NB4 (cell line): ENCODE measurements around the gene ATP10B.

Source experiments
- DNase-seq: peaks from one replicate; pipeline ENCODE4 v3.0.0; 2010; ENCODE audit warnings: low read depth
- H3K4me3 ChIP-seq: one replicate; pipeline ENCODE4 v1.5.1; 2011; ENCODE audit warnings: mild to moderate bottlenecking, low read depth, low read length, moderate library complexity
- MYC ChIP-seq: IDR thresholded peaks from 2 replicates; pipeline ENCODE4 v1.6.1; 2011; ENCODE audit warnings: low read depth, low read length
- POLR2A ChIP-seq: IDR thresholded peaks from 2 replicates; pipeline ENCODE4 v1.6.1; 2011; ENCODE audit warnings: mild to moderate bottlenecking; ENCODE audit not compliant: insufficient read length; ENCODE audit errors: extremely low read depth
- TF ChIP-seq, protein P1 (sequence below): IDR thresholded peaks from one replicate; pipeline ENCODE4 v1.5.1; 2012; ENCODE audit warnings: low read depth, low read length
- TF ChIP-seq, protein P2 (sequence below): IDR thresholded peaks from 2 replicates; pipeline ENCODE4 v1.6.1; 2011; ENCODE audit warnings: low read depth, low read length

ATP10B gene

DNA sequence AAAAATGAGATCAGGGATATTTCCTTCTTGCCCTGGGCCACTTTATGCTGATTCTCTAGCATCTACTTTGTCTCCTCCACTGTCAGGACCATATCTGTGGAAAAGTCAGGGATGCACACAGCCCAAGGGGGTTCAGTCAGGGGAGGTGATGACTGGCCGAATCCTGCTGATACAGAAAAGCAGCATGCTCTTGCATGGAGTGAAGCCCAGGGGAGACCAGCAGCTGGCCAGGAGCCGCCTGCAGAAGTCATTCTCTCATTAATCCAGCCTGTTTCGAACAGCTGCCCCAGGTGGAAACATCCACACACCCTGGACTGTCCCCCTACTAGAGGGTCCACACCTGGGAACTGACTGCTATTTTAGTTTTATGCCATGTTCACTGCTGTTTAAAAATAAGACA lies 177.1 kb downstream of the ATP10B start:
- no peak for DNase-seq
- H3K4me3 ChIP-seq = no peak overlapping the region
- TF ChIP-seq, protein P1, sequence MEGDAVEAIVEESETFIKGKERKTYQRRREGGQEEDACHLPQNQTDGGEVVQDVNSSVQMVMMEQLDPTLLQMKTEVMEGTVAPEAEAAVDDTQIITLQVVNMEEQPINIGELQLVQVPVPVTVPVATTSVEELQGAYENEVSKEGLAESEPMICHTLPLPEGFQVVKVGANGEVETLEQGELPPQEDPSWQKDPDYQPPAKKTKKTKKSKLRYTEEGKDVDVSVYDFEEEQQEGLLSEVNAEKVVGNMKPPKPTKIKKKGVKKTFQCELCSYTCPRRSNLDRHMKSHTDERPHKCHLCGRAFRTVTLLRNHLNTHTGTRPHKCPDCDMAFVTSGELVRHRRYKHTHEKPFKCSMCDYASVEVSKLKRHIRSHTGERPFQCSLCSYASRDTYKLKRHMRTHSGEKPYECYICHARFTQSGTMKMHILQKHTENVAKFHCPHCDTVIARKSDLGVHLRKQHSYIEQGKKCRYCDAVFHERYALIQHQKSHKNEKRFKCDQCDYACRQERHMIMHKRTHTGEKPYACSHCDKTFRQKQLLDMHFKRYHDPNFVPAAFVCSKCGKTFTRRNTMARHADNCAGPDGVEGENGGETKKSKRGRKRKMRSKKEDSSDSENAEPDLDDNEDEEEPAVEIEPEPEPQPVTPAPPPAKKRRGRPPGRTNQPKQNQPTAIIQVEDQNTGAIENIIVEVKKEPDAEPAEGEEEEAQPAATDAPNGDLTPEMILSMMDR = no peak
- TF ChIP-seq, protein P2, sequence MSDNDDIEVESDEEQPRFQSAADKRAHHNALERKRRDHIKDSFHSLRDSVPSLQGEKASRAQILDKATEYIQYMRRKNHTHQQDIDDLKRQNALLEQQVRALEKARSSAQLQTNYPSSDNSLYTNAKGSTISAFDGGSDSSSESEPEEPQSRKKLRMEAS = no peak
- TF ChIP-seq POLR2A = no peak
- TF ChIP-seq MYC = no peak

DNA sequence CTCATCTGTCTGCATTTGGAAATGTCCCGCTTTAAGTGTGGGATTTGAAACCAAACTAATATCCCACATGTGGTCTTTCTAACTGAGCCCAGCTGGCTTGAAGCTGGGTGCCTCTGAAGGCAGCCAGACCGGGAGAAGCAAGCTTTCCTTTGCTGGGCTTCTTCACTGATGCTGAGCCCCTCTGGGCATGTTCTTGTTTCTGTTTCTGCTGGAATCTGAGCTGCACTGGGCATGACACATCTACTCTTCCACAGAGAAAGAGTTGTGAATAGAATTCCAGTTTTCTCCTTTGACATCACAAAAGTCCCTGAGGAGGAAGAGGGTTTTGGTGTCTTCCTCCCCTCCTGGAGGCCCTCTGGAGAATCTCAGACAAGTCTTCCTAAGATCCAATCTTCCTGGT lies 179.5 kb downstream of the ATP10B start:
- DNase-seq = no peak
- H3K4me3 ChIP-seq = no peak overlapping the region
- TF ChIP-seq, protein P1 = no peak
- TF ChIP-seq, protein P2 = no peak
- TF ChIP-seq POLR2A (no peak), MYC (no peak)

DNA sequence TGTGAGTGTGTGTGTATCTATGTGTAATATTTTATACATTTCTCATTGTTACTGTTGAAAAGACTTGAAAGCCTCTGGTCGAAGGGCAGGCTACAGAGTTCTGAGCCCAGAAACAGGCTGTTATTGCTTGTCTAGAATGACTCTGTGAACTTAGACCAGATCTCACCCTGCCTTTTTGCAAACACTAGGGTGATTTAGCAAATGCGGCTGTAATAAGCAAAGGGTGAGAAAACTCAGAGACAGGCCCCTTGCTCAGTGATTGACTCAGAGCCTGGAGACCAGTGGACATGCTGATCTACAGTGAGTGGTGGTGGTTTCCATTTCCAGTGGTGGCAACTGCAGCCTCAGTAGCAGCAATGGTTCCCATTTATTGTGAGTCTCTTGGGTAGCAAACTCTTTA lies 183.7 kb downstream of the ATP10B start:
- H3K4me3 ChIP-seq = no peak overlapping the region
- DNase-seq = no peak
- TF ChIP-seq MYC (no peak), POLR2A (no peak)
- TF ChIP-seq, protein P2 = no peak
- TF ChIP-seq, protein P1 = no peak

DNA sequence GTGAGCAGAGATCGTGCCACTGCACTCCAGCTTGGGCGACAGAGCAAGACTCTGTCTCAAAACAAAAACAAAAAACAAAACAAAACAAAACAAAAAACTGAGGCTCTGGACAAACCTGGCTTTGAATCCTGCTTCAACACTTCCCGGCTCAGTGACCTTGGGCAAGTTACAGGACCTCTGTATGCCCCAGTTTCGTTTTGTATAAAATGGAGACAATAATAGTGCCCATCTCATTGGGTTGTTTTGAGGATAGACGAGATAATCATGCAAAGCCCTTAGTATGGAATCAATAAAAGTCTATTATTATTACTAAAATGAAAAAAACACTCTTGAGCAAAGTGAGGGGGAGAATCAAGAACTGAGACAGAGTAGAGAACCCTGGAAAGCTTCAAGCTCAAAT lies 184.9 kb downstream of the ATP10B start:
- no peak overlapping the region for H3K4me3 ChIP-seq
- DNase-seq = no peak
- TF ChIP-seq POLR2A (no peak), MYC (no peak)
- TF ChIP-seq, protein P1 = no peak
- TF ChIP-seq, protein P2 = no peak

DNA sequence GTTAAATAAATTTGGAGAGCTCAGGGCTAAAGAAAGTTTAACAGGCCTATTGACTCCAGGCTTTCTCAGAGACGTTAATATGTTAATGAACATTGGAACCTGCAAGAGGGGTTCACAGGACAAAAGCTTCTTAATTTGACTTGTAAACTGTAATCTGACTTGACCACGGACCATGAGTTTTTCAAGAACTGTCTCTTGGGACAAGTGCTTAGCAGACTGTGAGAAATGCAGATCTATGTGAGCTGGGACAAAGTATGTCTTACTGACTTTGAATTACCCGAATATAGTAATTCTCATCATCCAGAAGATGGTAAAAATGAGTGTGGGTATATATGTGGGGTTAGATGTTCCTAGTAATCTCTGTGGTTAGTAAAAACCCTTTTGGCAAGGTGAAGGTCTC lies 186.6 kb downstream of the ATP10B start:
- no peak overlapping the region for H3K4me3 ChIP-seq
- no peak for DNase-seq
- TF ChIP-seq, protein P2 = no peak
- TF ChIP-seq POLR2A (no peak), MYC (no peak)
- TF ChIP-seq, protein P1 = no peak

DNA sequence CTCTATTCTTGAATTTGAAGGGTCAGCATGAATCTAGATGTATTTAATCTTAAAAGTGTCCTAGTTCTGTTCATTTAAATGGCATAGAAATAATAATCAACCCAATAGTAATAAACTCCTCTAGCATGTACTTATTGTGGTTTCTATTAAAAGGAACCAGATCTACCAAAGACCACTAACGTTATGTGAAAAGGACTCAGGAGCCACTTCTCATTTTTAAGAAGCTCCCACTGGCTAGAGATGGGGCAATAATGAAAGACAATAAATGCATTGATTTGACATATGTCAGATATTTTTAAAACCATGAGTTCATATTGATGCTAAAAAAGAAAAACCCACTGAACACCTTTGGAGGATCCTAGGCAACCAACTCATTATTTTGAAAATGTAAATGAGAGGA lies 191.9 kb downstream of the ATP10B start:
- no peak for DNase-seq
- no peak overlapping the region for H3K4me3 ChIP-seq
- TF ChIP-seq MYC = no peak
- no peak for TF ChIP-seq POLR2A
